ENCODE results near the gene ANGPT4.

ANGPT4 gene

GRCh38 chr20:942611-943010 lies 26.5 kb upstream of the ANGPT4 start:
- FAIRE-seq, result no peak
- DNase-seq (ENCODE audit: insufficient read length, low spot score), result no peak

- FAIRE-seq (peak; percentile 26), DNase-seq (ENCODE audit: insufficient read length, low spot score) (no peak)
Observed at GRCh38 chr20:940926-941325, 24.8 kb upstream of the ANGPT4 start.

- FAIRE-seq (no peak), DNase-seq (ENCODE audit: insufficient read length, low spot score) (no peak)
Observed at GRCh38 chr20:939606-940005, 23.5 kb upstream of the ANGPT4 start.

GRCh38 chr20:934186-934840 lies 18.2 kb upstream of the ANGPT4 start:
- DNase-seq (ENCODE audit: insufficient read length, low spot score) (no peak), FAIRE-seq (no peak)

- FAIRE-seq, result no peak
- no peak for DNase-seq (ENCODE audit: insufficient read length, low spot score)
Observed at GRCh38 chr20:933029-933428, 16.9 kb upstream of the ANGPT4 start.

- DNase-seq (ENCODE audit: insufficient read length, low spot score) (no peak), FAIRE-seq (no peak)
Observed at GRCh38 chr20:931401-931800, 15.3 kb upstream of the ANGPT4 start.

- FAIRE-seq, result no peak
- no peak for DNase-seq (ENCODE audit: insufficient read length, low spot score)
Observed at GRCh38 chr20:926670-927069, 10.5 kb upstream of the ANGPT4 start.

GRCh38 chr20:925516-925915 lies 9.4 kb upstream of the ANGPT4 start:
- FAIRE-seq (no peak), DNase-seq (ENCODE audit: insufficient read length, low spot score) (no peak)

GRCh38 chr20:924639-925038 lies 8.5 kb upstream of the ANGPT4 start:
- DNase-seq (ENCODE audit: insufficient read length, low spot score), result no peak
- FAIRE-seq, result no peak

GRCh38 chr20:922781-923180 lies 6.6 kb upstream of the ANGPT4 start:
- FAIRE-seq (no peak), DNase-seq (ENCODE audit: insufficient read length, low spot score) (no peak)

GRCh38 chr20:921068-921467 lies 4.9 kb upstream of the ANGPT4 start:
- FAIRE-seq, result no peak

GRCh38 chr20:920311-920710 lies 4.2 kb upstream of the ANGPT4 start:
- FAIRE-seq, result no peak
- no peak for DNase-seq (ENCODE audit: insufficient read length, low spot score)

More at GRCh38 chr20:921068-921467, 4.9 kb upstream of the ANGPT4 start:
- no peak for DNase-seq (ENCODE audit: insufficient read length, low spot score)

GRCh38 chr20:919491-919916 lies 3.4 kb upstream of the ANGPT4 start:
- no peak for FAIRE-seq
- no peak for DNase-seq (ENCODE audit: insufficient read length, low spot score)

GRCh38 chr20:917416-917815 lies 1.3 kb upstream of the ANGPT4 start:
- FAIRE-seq, result no peak
- no peak for DNase-seq (ENCODE audit: insufficient read length, low spot score)

GRCh38 chr20:916825-917224 lies 691 bp upstream of the ANGPT4 start:
- FAIRE-seq, result no peak

GRCh38 chr20:914727-915498 lies 1.2 kb downstream of the ANGPT4 start:
- FAIRE-seq, result no peak
- DNase-seq (ENCODE audit: insufficient read length, low spot score), result no peak

More at GRCh38 chr20:916825-917224, 691 bp upstream of the ANGPT4 start:
- no peak for DNase-seq (ENCODE audit: insufficient read length, low spot score)

GRCh38 chr20:913306-913849 lies 2.8 kb downstream of the ANGPT4 start:
- FAIRE-seq (no peak), DNase-seq (ENCODE audit: insufficient read length, low spot score) (no peak)

GRCh38 chr20:911882-912600 lies 4.1 kb downstream of the ANGPT4 start:
- FAIRE-seq, result no peak

GRCh38 chr20:910870-911770 lies 5.0 kb downstream of the ANGPT4 start:
- FAIRE-seq, result no peak
- no peak for DNase-seq (ENCODE audit: insufficient read length, low spot score)

More at GRCh38 chr20:911882-912600, 4.1 kb downstream of the ANGPT4 start:
- DNase-seq (ENCODE audit: insufficient read length, low spot score), result no peak
